PC-3 (cell line): ENCODE measurements around the gene CXorf66.

ENCODE experiments used
- EZH2 ChIP-seq: fragments of 300-600 bp; sonication (generic); IDR thresholded peaks from one replicate; pipeline ENCODE4 v1.6.1; 2017; ENCODE audit warnings: antibody characterized with exemption, mild to moderate bottlenecking, low read length; ENCODE audit not compliant: unreplicated experiment
- EZH2phosphoT487 ChIP-seq: fragments of 300-600 bp; sonication (generic); IDR thresholded peaks from 2 replicates; pipeline ENCODE4 v1.6.1; 2018; ENCODE audit warnings: mild to moderate bottlenecking, antibody characterized with exemption, low read length, borderline replicate concordance
- TF ChIP-seq, protein P1 (sequence below): fragments of 300-600 bp; sonication (generic); conservative IDR thresholded peaks from 2 replicates; pipeline ENCODE4 v1.5.1; 2017; ENCODE audit warnings: antibody characterized with exemption, low read depth, mild to moderate bottlenecking, low read length

DNA sequence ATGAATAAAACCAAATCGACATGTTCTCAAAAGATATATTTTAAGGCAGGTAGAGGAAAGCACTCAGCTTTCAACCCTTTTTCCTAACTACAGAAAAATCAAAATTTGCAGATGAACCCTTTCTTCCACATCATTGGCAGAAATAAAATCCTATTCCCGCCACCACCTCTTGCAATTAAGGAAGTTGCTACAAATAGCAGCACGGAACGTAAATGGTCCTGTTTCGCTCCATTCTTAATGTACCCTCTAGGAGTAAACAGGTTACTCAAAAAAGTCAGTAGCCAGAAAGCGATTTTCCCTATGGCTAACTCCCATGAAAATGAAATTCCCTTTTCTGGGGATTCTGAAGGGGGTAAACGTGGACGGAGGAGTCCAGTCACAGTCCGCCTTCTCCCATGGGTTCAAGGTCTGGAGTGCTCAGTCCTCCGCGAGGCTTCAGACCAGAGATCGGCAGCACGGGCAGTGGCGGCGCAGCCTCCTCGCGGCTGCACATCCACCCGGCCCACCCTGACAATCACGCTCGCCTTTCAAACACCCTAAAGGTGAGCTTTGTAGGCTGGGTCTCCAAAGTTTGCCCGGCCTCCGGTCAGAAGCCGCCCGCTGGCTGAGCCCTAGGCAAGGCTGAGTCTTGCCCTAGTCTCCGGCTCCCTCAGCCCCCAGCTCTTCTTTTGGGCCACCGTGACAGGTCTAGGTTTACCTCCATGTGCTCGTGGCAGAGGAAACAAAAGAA is 34.2 kb downstream of the CXorf66 start:
- TF ChIP-seq EZH2 (no peak), EZH2phosphoT487 (no peak)
- TF ChIP-seq, protein P1, sequence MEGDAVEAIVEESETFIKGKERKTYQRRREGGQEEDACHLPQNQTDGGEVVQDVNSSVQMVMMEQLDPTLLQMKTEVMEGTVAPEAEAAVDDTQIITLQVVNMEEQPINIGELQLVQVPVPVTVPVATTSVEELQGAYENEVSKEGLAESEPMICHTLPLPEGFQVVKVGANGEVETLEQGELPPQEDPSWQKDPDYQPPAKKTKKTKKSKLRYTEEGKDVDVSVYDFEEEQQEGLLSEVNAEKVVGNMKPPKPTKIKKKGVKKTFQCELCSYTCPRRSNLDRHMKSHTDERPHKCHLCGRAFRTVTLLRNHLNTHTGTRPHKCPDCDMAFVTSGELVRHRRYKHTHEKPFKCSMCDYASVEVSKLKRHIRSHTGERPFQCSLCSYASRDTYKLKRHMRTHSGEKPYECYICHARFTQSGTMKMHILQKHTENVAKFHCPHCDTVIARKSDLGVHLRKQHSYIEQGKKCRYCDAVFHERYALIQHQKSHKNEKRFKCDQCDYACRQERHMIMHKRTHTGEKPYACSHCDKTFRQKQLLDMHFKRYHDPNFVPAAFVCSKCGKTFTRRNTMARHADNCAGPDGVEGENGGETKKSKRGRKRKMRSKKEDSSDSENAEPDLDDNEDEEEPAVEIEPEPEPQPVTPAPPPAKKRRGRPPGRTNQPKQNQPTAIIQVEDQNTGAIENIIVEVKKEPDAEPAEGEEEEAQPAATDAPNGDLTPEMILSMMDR, result no peak
